GM19452 (cell line): Measurements from ENCODE around the gene AP5Z1.
A peak's percentile ranks its signal among the peaks of the same experiment; 100 is the strongest.

Source experiments
- ATAC-seq: cut with Tn5 transposase; IDR thresholded peaks from one replicate; pipeline ENCODE4 v1.9.1; 2021; ENCODE audit not compliant: unreplicated experiment

The AP5Z1 gene

GRCh38 chr7:4745971-4746919 is 29.2 kb upstream of the AP5Z1 start:
- peak; percentile 41 for ATAC-seq

DNA sequence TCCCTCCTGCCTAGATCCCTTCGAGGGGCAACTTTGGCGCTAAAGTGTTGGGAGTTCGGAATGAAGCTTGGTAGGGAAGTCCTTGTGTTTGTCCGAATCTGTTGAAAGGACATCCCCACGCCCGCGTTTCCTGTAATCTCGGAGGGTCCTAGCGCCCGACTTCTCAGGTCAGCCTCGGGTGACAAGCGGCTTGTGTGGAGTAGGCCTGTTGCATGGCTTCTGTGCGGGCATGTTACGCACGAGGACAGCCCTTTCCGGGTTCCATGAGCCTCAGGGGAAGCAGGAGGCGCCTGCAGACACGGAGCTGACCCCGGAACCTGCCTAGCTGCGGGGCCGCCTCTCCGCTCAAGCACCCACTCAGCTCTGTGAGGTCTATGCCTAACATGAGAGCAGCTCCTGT is 28.4 kb upstream of the AP5Z1 start:
- no peak for ATAC-seq

DNA sequence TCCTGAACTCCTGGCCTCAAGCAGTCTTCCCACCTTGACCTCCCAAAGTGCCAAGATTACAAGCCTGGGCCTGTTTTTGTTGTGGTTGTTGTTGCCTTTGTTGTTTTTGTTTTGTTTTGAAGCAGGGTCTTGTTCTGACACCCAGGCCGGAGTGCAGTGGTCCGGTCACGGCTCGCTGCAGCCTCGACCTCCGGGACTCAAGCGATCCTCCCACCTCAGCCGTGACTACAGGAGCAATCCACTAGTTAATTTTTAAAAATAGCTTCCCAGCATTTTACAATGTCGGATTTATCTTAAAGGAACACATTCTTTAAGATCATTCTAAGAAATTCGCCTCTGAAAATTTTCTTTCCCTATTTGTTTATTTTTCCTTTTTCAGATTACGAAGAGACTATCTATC is 27.7 kb upstream of the AP5Z1 start:
- no peak for ATAC-seq

DNA sequence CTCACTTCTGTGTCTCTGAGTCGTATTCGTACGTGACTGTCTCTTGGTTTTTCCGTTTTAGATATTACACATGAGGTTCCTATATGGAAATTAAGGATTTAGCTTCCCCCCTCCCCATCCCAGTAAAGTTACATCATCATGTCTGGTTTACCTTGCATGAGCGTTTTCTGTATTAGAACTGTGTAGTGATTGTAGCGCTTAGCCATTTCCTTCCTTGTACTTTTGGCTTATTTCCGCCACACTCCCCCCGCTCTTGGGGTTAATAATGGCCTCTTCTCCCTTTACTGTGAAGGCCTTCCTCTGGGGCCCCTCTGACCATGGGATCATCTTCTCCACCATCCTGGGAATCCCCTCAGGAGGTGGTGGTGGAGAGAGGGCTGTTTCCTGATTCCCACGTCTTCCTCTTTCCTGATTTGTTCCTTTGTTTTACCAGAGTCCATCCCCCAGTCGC is 27.2 kb upstream of the AP5Z1 start:
- no peak for ATAC-seq

GRCh38 chr7:4749363-4749762 is 26.1 kb upstream of the AP5Z1 start:
- no peak for ATAC-seq

DNA sequence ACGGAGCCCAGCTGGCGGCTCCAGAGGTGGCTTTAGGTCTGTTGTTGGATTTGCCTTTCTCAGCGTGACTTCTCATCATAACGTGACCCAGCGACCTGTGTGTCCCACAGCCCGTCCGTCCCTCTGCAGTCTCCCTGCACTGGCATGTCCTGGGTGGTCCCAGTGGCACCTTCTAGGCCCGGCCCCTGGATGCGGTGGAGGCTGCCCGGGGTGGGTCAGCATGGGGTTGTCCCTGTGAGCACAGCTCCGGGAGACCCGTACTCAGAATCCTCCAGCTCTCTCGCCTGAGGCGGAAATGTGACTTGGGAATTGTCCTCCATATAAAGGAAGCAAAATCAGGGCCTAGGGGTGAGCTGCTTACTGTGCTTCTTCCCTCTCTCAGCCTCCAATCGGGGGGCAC is 25.6 kb upstream of the AP5Z1 start:
- no peak for ATAC-seq

DNA sequence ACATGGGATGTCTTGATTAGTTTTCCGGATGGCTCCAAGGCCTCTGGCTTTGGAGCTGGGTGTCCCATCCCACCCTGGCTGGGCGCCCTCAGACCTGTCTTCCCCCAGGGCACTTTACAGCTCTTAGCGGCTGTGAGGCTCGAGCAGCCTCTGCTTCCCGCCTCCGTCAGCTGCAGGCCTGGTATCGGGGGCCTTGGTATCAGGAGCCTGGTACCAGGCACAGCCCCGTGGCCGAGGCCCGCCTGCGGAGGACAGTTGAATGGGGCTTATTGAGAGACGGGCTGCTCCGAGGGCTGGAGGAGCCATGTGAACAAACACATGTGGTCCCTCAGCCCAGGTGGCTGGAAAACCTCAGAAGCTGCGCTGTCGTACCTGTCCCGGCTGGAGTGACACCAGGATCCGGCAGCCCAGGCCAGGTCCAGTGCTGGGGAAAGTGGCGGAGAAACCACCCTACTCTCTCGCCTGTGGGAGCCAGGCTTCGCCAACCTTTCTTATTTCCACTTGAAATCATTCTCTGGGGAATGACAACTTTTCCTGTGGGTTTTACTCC is 23.9 kb upstream of the AP5Z1 start:
- no peak for ATAC-seq

DNA sequence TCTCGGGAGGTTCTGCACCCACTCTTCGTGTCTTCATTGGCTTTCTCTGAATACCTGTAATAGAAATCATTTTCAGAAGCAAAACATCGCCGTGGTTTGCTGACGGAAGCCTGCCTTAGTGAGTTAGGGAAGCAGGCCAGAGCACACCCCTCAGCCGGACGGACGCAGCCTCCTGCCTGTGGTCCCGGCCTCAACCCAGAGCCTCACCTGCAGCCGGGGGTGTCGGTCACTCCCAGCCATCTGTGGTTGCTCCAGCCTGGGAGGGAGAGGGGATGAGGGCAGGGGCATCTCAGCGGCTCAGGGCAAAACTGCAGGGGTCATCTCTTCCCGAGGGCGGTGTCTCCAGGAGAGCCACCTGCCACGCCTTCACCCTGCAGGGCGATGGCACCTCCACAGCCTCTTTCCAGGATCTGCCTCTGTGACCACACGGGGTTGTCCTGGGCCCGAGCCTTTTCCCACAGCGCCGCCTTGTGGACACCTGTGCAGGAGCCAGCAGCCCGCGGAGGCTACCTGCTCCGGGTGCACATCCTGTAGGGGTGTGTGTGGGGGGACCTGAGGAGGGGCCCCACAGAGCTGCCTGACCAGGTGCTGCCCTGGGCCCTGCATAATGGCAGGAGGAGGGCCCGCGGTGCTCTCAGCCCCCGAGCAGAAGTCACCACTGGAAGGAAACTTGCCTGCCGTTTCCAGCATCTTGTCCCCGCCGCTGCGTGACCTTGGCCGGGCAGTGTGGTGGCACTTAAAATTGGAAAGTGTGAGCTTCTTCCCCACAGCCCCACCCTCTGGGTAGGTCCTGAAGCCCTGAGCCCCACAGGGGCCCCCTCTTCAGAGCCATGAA is 21.6 kb upstream of the AP5Z1 start:
- no peak for ATAC-seq

DNA sequence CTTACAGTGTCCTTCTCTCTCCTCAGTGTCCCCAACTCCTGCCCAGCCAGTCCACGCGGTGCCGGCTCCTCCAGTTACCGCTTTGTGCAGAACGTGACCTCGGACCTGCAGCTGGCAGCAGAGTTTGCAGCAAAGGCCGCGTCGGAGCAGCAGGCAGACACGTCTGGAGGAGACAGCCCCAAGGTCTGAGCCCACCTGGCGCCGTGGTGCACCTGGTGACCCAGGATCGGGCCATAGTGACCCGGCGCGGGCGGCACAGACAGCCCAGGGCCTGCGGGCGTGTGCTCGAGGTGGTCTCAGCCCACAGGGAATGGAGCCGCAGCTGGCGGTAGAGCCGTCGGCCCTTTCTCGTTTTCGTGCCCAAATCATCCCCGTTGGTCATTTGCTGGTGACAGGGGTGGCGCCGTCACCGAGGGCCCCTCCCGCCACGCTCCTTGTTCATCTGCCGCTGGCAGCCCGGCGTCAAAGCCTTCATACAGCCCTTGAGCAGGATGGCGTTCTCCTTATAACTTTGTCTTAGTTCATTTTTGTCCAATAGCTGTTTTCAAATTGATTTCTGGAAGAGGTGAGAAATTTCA is 20.9 kb upstream of the AP5Z1 start:
- ATAC-seq: no peak

GRCh38 chr7:4755045-4755444 is 20.4 kb upstream of the AP5Z1 start:
- ATAC-seq: no peak

DNA sequence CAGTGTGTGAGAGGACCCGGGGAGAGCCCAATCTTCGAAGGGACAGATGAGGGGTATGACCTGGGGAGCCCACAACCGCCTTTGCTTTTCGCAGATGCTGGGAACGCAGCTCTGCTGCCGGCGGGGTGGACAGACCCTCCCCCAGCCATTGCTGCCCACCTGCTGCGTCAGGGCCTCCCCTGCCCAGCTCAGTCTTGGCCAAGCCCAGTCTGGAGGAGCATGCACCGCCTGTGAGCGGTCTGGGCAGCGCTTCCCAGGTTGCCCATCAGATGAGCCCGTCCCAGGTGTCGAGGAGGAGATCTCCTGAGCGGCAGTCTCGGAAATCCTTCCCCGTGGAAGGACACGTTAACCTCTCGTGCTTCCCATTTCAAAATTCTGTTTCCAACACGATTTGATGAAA is 17.3 kb upstream of the AP5Z1 start:
- ATAC-seq: no peak

DNA sequence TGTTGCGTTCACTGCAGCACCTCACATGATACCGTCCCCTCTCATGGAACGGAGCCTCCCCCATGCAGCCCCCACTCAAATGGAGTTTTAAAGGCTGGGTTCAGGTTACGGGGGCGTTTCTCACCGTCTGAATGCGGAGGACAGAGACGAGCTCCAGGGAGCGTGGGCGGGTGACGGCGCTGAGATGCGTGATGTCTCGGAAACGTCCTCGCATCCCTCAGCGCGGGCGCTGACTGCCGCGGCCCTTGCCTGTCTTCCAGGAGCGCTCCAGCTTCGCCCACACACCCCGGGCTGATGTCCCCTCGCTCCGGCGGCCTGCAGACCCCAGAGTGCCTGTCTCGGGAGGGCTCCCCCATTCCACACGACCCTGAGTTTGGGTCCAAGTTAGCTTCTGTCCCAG is 16.6 kb upstream of the AP5Z1 start:
- ATAC-seq: no peak

GRCh38 chr7:4759211-4759610 is 16.2 kb upstream of the AP5Z1 start:
- no peak for ATAC-seq

DNA sequence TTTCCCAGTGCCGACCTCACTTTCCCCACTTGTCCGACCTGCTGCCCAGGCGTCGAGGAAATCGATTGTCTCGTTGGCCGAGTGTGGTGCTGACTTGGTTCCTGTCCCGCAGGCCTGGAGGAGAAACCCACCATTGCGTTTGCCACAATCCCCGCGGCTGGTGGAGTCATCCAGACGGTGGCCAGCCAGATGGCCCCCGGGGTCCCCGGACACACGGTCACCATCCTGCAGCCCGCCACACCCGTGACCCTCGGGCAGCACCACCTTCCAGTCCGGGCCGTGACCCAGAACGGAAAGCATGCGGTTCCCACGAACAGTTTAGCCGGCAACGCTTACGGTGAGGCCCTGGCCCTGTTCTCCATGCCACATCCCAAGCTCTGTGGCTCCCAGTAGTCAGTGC is 14.5 kb upstream of the AP5Z1 start:
- ATAC-seq: no peak

- ATAC-seq: no peak
Measured at GRCh38 chr7:4762121-4763055, 13.0 kb upstream of the AP5Z1 start.

GRCh38 chr7:4763091-4763793 is 12.2 kb upstream of the AP5Z1 start:
- ATAC-seq: no peak

DNA sequence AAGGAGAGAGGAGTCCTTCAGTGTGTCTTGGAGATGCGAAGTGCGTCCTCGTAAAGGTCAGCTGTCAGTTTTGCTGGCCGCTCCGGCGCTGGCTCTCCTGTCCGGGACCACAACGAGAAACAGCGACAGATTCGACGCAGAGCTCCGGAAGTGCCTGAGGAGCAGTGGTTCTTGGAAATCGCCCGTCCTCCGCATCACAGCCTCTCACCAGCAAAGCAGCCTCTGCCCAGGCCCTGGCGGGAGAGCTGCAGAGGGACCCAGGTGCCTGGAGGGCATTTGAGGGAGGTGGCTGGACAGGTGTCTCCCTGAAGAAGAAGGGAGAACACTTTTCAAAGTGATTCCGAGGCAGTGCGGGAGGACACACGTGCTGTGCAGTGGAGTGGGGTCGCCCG is 11.6 kb upstream of the AP5Z1 start:
- no peak for ATAC-seq

DNA sequence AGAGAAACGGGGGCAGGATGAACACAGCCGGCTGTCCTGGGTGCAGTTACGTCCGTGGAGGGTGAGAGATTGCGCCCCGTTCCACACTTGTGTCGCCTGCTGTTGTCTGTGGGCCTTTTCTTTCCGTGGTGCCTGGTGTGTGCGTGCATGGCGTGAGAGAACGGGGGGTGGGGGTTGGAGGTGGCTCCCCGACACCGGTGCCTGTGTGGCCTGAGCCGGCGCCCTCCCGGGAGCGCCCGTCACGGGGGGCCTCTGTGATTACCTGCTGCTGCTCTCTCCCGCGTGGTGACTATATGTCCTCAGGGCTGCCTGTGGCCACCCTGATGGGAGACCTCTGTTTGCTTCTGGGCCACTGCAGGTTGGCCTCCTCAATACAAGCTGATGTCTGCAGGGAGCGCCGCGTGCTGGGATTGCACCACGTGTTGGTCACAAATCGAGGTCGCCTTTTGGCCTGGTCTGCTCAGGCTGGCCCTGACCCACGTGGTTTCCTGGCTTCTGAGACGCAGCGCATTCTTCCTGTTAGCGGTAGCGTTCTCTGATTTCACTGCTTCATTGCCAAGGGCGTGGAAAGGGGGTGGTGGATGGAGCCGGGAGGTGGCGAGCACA is 10.9 kb upstream of the AP5Z1 start:
- ATAC-seq: no peak

GRCh38 chr7:4765776-4766490 is 9.5 kb upstream of the AP5Z1 start:
- no peak for ATAC-seq
